Mesodermal cell (in vitro differentiated cells): ENCODE results near the gene MCF2L2.
"Not testable (repeated sequence)": the region's sequence is repeated elsewhere in the genome, so short reads cannot be mapped to it uniquely, and the experiment has no call there.

ENCODE experiments used
- H3K27ac ChIP-seq: 2 replicates; pipeline ENCODE4 v1.7.0; 2013; ENCODE audit warnings: mild to moderate bottlenecking, low read depth, low read length, moderate library complexity; ENCODE audit not compliant: severe bottlenecking
- H3K36me3 ChIP-seq: 2 replicates; pipeline ENCODE4 v1.7.1; 2013; ENCODE audit warnings: mild to moderate bottlenecking, low read length, moderate library complexity; ENCODE audit not compliant: control insufficient read depth, insufficient read depth
- H3K4me1 ChIP-seq: one replicate; pipeline ENCODE4 v1.7.1; 2013; ENCODE audit warnings: mild to moderate bottlenecking, low read length; ENCODE audit not compliant: insufficient read depth, control insufficient read depth, poor library complexity, severe bottlenecking
- H3K4me3 ChIP-seq: 2 replicates; pipeline ENCODE4 v1.7.0; 2013; ENCODE audit warnings: low read length, control low read depth, mild to moderate bottlenecking; ENCODE audit not compliant: insufficient read depth, poor library complexity, severe bottlenecking; ENCODE audit errors: extremely low read depth
- H3K9me3 ChIP-seq: 2 replicates; pipeline ENCODE4 v1.7.1; 2013; ENCODE audit warnings: mild to moderate bottlenecking, low read length, moderate library complexity; ENCODE audit not compliant: control insufficient read depth
- WGBS, 2 experiments: methylation state at CpG; one replicate each; pipeline ENCODE4 v1.1.5; 2013; ENCODE audit warnings: missing lambda C conversion rate in 2 of 2; ENCODE audit not compliant: insufficient coverage in 2 of 2; 5-methylcytosine and 5-hydroxymethylcytosine counted together

The MCF2L2 gene

DNA sequence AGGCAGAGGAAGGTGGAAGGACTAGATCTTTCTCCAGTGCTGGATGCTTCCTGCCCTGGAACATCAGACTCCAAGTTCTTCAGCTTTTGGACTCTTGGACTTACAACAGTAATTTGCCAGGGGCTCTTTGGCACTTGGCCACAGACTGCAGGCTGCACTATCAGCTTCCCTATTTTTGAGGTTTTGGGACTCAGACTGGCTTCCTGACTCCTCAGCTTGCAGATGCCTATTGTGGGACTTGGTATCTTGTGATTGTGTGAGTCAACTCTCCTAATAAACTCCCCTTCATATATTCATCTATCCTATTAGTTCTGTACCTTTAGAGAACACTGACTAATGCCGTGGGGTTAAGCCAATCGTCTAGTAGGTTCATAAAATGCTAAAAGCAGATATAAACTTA, 184.2 kb downstream of the MCF2L2 start:
- Histone ChIP-seq H3K4me1 (peaks cover 3% of the 10 kb centered on the region), H3K27ac (no peak overlapping the region), H3K9me3 (peaks cover 10% of the 10 kb centered on the region), H3K36me3 (no peaks in the 10 kb centered on the region), H3K4me3 (no peak overlapping the region)
- WGBS, 2 experiments: no CpG with 5 or more reads among the region's 2 CpGs

DNA sequence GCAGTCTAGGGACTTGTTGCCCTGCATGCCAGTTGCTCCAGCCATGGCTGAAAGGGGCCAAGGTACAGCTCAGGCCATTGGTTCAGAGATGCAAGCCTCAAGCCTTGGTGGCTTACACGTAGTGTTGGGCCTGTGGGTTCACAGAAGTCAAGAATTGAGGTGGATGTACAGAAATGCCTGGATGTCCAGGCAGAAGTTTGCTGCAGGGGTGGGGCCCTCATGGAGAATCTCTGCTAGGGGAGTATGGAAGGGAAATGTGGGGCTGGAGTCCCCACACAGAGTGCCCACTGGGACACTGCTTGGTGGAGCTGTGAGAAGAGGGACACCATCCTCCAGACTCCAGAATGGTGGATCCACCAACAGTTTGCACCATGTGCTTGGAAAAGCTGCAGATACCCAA, 186.0 kb downstream of the MCF2L2 start:
- Histone ChIP-seq H3K36me3 (no peaks in the 10 kb centered on the region), H3K4me1 (no peaks in the 10 kb centered on the region), H3K4me3 (no peak overlapping the region), H3K27ac (no peak overlapping the region), H3K9me3 (peaks cover 10% of the 10 kb centered on the region)
- 75 to 83% methylated on average over 1 of the region's 1 CpG for WGBS, 2 experiments

- Histone ChIP-seq H3K9me3 (peaks cover 10% of the 10 kb centered on the region), H3K4me1 (no peaks in the 10 kb centered on the region), H3K4me3 (no peak overlapping the region), H3K27ac (no peak overlapping the region), H3K36me3 (no peaks in the 10 kb centered on the region)
- WGBS, 2 experiments: 98% methylated on average over 5 of the region's 5 CpGs
Measured at GRCh38 chr3:183239046-183239445, 189.4 kb downstream of the MCF2L2 start.

DNA sequence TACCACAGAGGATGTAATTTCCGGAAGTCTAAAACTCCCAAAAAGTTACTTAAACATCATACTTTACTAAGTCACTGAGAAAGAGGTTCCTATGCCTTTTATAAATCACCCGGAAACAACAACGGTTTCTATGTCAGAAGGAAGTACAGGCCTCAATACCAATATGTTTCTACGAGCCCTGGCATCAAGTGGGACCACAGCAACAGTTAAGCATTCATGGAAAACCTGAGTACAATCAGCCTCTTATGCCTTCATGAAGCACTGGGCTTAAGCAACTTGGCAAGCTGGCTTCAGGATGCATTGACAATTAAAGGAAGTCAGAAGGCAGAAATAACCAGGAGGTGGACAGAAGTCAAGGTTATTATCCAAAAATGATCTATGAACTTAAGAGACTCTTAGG, 194.5 kb downstream of the MCF2L2 start:
- H3K9me3 ChIP-seq: no peaks in the 10 kb centered on the region
- H3K4me1 ChIP-seq: no peaks in the 10 kb centered on the region
- H3K36me3 ChIP-seq: no peaks in the 10 kb centered on the region
- 91 to 96% methylated on average over 3 to 4 of the region's 4 CpGs for WGBS, 2 experiments
- no peak overlapping the region for H3K27ac ChIP-seq
- no peak overlapping the region for H3K4me3 ChIP-seq

DNA sequence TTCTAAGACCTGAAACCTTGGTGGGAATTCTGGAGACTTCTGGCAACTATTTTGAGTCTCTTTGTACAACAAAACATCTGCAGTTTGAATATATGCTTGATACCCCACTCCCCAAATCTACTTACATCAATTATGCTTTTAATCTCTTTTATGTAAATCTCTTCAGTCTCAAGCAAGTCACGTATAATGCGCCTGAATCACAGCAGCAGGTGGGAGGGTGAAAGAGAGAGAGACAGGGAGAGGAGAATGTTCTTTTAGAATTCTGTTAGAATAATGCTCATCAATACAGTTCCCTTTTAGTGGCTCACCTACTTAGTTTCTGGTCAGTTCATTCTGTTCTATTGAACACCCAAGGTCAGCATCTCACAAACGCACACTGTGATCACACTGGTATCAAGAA, 197.6 kb downstream of the MCF2L2 start:
- WGBS, 2 experiments: 100% methylated on average over 1 of the region's 3 CpGs; no CpG with 5 or more reads in 1 of the 2 experiments
- Histone ChIP-seq H3K27ac (no peak overlapping the region), H3K4me3 (no peak overlapping the region), H3K4me1 (no peaks in the 10 kb centered on the region), H3K9me3 (no peaks in the 10 kb centered on the region), H3K36me3 (no peaks in the 10 kb centered on the region)

DNA sequence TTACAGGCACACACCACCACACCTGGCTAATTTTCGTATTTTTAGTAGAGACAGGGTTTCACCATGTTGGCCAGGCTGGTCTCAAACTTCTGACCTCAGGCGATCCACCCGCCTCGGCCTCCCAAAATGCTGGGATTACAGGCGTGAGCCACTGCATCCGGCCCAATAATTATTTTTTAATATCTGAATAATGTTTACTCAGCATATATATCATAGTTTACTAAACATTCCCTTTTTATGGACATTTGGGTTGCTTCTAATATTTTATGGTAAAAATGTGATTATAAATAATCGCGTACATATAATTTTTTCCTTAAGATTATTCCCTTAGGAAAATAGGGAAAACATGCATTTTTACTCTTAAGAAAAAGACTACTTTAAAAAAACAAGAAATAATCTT, 198.2 kb downstream of the MCF2L2 start:
- H3K9me3 ChIP-seq, H3K27ac ChIP-seq, H3K4me1 ChIP-seq, H3K36me3 ChIP-seq, H3K4me3 ChIP-seq: not testable (repeated sequence)
- 100% methylated on average over 1 of the region's 8 CpGs for WGBS, 2 experiments

DNA sequence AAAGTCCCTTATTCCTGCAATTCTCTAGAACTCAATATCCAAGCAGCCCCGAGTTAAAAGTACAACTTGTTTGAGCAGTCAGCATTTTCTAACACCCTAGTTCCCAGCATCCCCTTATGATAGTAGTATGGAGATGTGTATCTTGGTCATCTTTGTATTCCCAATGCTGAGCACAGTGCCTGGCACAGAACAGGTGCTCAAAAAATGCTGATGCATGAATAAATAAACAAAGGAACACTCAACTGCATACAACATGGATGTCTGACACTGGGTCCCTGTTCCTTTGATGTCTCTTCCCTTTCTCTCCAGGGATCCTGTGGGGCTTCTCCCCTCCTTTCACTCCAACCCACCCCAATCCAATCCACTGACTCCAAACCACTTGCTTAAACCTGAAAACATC, 199.2 kb downstream of the MCF2L2 start:
- Histone ChIP-seq H3K4me3 (no peak overlapping the region), H3K9me3 (no peaks in the 10 kb centered on the region), H3K36me3 (no peaks in the 10 kb centered on the region), H3K27ac (no peak overlapping the region), H3K4me1 (no peaks in the 10 kb centered on the region)
- WGBS, 2 experiments: no CpG with 5 or more reads among the region's 1 CpG

DNA sequence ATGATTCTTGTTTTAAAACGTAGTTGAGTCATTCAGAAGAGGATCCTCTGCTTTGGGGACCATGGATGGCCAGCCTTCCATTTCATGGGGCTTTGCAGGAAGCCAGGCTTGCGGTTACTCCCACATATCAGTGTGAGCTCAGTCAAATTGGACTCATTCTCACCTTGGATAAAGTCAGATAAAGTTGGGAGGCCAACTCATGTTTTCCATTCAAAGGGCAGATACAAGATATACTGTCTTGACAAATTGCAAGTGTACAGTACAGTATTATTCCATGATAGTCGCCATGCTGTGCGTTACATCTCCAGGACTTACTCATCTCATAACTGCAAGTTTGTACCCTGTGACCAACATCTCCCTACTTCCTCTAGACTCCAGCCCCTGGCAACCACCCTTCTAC, 200.8 kb downstream of the MCF2L2 start:
- 100% methylated on average over 2 to 4 of the region's 4 CpGs for WGBS, 2 experiments

DNA sequence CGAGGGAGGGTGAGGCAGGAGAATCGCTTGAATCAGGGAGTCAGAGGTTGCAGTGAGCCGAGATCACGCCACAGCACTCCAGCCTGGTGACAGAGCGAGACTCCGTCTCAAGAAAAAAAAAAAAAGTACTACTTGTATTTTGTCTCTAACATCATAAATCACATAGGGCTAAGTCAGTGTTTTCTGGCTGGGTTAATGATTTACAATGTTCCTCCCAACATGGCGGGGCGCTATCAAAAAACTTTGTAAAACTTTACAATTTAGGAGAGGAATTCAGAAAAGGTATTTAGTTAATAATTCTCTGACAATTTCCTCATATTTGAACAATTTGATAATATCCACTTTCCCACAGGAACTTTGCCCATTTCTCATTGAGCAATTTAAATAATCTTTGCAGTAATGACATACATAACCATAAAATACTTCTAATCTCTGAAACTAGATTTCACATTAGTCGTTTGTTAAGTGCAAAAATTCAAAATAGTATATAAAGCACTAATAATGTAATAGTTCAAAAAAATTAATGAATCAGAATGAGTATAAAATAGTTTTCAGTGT, 202.0 kb downstream of the MCF2L2 start:
- Histone ChIP-seq H3K36me3 (no peaks in the 10 kb centered on the region), H3K4me1 (no peaks in the 10 kb centered on the region), H3K9me3 (no peaks in the 10 kb centered on the region), H3K4me3 (no peak overlapping the region), H3K27ac (no peak overlapping the region)
- 88 to 100% methylated on average over 2 to 4 of the region's 9 CpGs for WGBS, 2 experiments

More for the DNA sequence above, 200.8 kb downstream of the MCF2L2 start:
- H3K9me3 ChIP-seq: no peaks in the 10 kb centered on the region
- no peak overlapping the region for H3K4me3 ChIP-seq
- no peaks in the 10 kb centered on the region for H3K4me1 ChIP-seq
- no peaks in the 10 kb centered on the region for H3K36me3 ChIP-seq
- H3K27ac ChIP-seq: no peak overlapping the region

DNA sequence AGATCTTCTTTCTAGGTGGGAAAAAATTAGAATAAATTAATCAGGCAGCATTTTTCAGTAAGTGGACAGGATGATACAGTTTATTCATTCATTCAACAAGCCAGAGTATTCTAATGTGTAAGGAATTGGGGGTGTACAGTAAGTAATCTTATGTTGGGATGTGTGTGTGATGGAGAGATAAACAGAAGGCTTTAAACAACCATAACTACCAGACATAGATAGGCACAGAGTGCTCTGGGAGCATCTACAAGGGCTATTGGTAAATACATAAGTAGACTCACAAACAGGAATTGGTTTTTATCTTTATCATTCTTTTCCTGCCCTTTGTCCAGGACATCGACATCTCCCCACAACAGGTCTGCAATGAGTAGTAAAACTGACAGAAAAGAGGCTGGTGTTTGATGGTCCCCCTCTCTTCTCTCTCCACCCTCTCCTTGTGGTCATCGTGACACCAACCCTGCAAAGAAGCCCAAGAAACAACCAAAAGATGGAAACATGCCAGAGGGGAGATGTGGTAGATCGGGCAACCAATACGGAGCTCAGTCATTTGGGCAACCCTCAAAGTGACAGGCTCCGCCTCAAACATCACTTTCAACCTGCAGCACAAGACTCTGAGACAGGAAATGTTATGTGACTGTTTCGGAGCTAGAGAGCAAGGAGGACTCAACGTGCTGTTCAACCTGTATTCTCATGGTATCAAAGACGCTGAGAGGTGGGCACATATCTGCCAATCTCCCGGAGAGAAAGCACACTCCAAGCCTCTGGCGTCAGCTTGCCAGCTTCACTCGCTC, 204.0 kb downstream of the MCF2L2 start:
- Histone ChIP-seq H3K27ac (no peak overlapping the region), H3K36me3 (no peaks in the 10 kb centered on the region)
- WGBS, 2 experiments: 84 to 89% methylated on average over 7 to 10 of the region's 11 CpGs

DNA sequence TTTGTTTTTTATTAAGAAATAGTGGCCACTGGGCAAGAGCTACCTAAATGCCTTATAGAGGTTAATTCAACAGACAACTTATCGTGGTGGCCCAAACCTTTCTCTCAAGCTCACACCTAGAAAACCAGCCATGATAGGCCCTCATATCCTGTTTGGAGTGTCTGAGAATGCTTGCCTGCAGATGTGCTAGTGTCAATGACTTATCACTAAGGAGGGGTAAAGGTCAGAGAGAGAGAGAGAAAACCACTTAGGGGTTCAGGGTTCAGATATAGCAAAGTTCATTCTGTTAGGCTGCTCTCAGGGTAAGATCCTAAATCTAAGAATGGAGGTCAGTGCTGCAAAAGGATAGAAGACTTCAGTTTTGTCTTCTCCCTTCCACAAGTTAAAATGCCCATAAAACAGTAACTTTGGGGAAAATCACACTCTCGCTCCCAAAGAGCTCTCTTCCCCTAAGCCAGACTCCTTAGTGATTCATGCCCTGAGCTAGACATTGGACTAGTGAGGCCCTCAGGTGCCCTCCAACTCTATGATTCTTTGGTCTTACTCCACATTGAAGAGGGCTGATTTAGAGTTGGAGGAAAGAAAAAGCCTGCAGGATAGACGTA, 205.7 kb downstream of the MCF2L2 start:
- H3K4me3 ChIP-seq: no peak overlapping the region
- no peak overlapping the region for H3K27ac ChIP-seq
- WGBS, 2 experiments: 80 to 92% methylated on average over 1 to 2 of the region's 3 CpGs
- no peaks in the 10 kb centered on the region for H3K9me3 ChIP-seq
- H3K36me3 ChIP-seq: no peaks in the 10 kb centered on the region
- no peaks in the 10 kb centered on the region for H3K4me1 ChIP-seq

More for the DNA sequence above, 204.0 kb downstream of the MCF2L2 start:
- Histone ChIP-seq H3K4me1 (no peaks in the 10 kb centered on the region), H3K4me3 (no peak overlapping the region), H3K9me3 (no peaks in the 10 kb centered on the region)
